ENCODE data around the gene CNTNAP5. TPM values are rescaled to one million over a fixed set of nuclear protein-coding genes. Genes with fewer than 3 reads are reported as not detected.

The CNTNAP5 gene
- total RNA-seq, 1 experiment from 2014 or later, result 0.78 TPM

DNA sequence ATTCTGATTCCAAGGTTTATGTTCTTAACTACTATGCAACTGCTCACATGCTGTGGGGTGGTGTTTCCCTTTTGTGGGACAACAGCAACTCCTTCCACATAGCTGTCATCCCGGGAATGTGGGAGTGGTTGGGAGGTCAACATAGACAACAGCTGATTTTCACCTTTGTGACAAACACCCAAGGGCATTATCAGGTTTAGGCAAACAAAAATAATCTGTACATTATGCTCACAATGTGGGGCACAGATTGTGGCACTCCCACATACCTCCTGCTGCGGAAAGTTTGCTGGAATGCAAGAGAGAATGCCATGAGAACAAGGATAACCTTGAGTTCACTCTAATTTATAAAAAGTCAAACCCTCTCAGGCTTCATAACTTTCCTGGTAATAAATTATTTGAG, 582.6 kb downstream of the CNTNAP5 start:
- no peak overlapping the region for H3K27ac ChIP-seq (ENCODE audit: low read length)
- no peaks in the 10 kb centered on the region for H3K79me2 ChIP-seq (ENCODE audit: low read length)
- H3K36me3 ChIP-seq (ENCODE audit: insufficient read depth, low read length), result no peaks in the 10 kb centered on the region
- 0 out of 2 replicates have a peak, but pooled peaks cover 2% of the 10 kb centered on the region for H3K27me3 ChIP-seq (ENCODE audit: low read length)
- no peaks in the 10 kb centered on the region for H4K20me1 ChIP-seq (ENCODE audit: insufficient read depth, low read depth, low read length)
- H3K4me2 ChIP-seq (ENCODE audit: low read depth, low read length, poor library complexity, severe bottlenecking), result no peak overlapping the region
- no peak overlapping the region for H3K9ac ChIP-seq (ENCODE audit: low read length)
- H3K4me1 ChIP-seq (ENCODE audit: low read length), result peaks cover 13% of the 10 kb centered on the region
- H3K4me3 ChIP-seq (ENCODE audit: low read length), result no peak overlapping the region
- no peaks in the 10 kb centered on the region for H3K9me3 ChIP-seq (ENCODE audit: low read length)
- no peaks in the 10 kb centered on the region for H3K9me2 ChIP-seq (replicated peaks; ENCODE audit: insufficient read depth, low read length)
- H2AFZ ChIP-seq (ENCODE audit: low read length), result no peak overlapping the region
- no peak for DNase-seq

DNA sequence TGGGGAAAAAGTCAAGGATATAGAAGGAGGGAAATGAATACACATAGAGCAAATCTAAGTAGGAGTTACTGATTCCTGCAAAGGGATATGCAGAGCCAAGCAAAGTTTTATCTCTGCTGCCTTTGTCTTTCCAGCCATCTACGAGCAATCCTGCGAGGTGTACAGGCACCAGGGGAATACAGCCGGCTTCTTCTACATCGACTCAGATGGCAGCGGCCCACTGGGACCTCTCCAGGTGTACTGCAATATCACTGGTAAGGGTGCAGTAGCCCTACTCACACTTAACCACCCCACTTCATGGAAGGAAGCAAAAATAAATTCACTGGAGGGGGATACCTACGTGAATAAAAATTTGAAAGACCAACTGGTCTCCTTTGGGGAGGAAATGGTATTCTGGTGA, 584.6 kb downstream of the CNTNAP5 start:
- H3K4me1 ChIP-seq (ENCODE audit: low read length), result peaks cover 10% of the 10 kb centered on the region
- no peak overlapping the region for H3K27ac ChIP-seq (ENCODE audit: low read length)

DNA sequence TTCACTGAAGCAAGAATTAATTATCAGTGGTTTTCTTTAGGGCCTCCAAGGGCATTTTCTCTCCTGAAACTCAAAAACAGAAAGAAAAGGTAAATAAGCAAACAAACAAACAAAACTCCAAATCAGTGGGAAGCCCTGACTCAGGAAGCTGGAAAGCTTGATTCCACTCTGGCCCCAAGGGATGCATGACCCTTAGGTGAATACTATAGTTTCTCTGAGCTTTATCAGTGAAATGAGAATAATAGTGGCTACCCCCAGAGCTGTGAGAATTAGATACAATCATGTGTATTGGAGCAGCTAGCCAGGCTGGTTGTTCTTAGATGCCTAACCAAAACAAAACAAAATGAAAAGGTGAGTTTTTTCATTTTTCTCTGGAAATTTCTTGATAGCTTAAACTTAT, 585.1 kb downstream of the CNTNAP5 start:
- H3K9me3 ChIP-seq (ENCODE audit: low read length), result no peaks in the 10 kb centered on the region
- no peak overlapping the region for H2AFZ ChIP-seq (ENCODE audit: low read length)
- H3K9ac ChIP-seq (ENCODE audit: low read length), result no peak overlapping the region
- no peak overlapping the region for H3K4me3 ChIP-seq (ENCODE audit: low read length)
- no peaks in the 10 kb centered on the region for H3K36me3 ChIP-seq (ENCODE audit: insufficient read depth, low read length)
- H3K27ac ChIP-seq (ENCODE audit: low read length), result no peak overlapping the region
- H4K20me1 ChIP-seq (ENCODE audit: insufficient read depth, low read depth, low read length), result no peaks in the 10 kb centered on the region
- no peaks in the 10 kb centered on the region for H3K9me2 ChIP-seq (replicated peaks; ENCODE audit: insufficient read depth, low read length)
- H3K27me3 ChIP-seq (ENCODE audit: low read length), result no peaks in the 10 kb centered on the region
- peaks cover 10% of the 10 kb centered on the region for H3K4me1 ChIP-seq (ENCODE audit: low read length)
- no peak overlapping the region for H3K4me2 ChIP-seq (ENCODE audit: low read depth, low read length, poor library complexity, severe bottlenecking)
- no peaks in the 10 kb centered on the region for H3K79me2 ChIP-seq (ENCODE audit: low read length)
- no peak for DNase-seq

More for the DNA sequence above, 584.6 kb downstream of the CNTNAP5 start:
- Histone ChIP-seq H3K27me3 (ENCODE audit: low read length) (no peaks in the 10 kb centered on the region), H3K4me2 (ENCODE audit: low read depth, low read length, poor library complexity, severe bottlenecking) (no peak overlapping the region), H3K79me2 (ENCODE audit: low read length) (no peaks in the 10 kb centered on the region), H4K20me1 (ENCODE audit: insufficient read depth, low read depth, low read length) (no peaks in the 10 kb centered on the region), H3K9ac (ENCODE audit: low read length) (no peak overlapping the region), H2AFZ (ENCODE audit: low read length) (no peak overlapping the region), H3K4me3 (ENCODE audit: low read length) (no peak overlapping the region), H3K36me3 (ENCODE audit: insufficient read depth, low read length) (no peaks in the 10 kb centered on the region), H3K9me3 (ENCODE audit: low read length) (no peaks in the 10 kb centered on the region), H3K9me2 (replicated peaks; ENCODE audit: insufficient read depth, low read length) (no peaks in the 10 kb centered on the region)
- no peak for DNase-seq

DNA sequence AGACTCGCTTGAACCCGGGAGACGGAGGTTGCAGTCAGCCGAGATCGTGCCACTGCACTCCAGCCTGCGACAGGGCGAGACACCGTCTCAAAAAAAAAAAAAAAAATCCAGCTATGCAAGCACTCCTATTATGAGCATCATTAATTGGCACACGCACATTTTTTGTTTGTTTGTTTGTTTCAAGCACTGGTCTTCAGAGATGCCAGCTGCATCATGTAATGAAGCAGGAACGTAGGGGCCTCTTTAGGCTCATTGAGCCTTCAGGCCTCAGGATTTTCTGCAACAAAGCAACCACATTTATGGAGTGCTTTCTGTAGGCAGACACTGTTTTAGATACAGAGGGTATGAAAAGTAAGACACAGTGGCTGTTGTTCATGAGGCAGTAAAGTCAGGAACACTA, 585.8 kb downstream of the CNTNAP5 start:
- Histone ChIP-seq H3K9me2 (replicated peaks; ENCODE audit: insufficient read depth, low read length) (no peaks in the 10 kb centered on the region), H2AFZ (ENCODE audit: low read length) (no peak overlapping the region), H3K4me2 (ENCODE audit: low read depth, low read length, poor library complexity, severe bottlenecking) (no peak overlapping the region), H3K4me3 (ENCODE audit: low read length) (no peak overlapping the region), H3K27ac (ENCODE audit: low read length) (no peak overlapping the region), H3K79me2 (ENCODE audit: low read length) (no peaks in the 10 kb centered on the region), H3K27me3 (ENCODE audit: low read length) (no peaks in the 10 kb centered on the region), H3K9ac (ENCODE audit: low read length) (no peak overlapping the region), H3K36me3 (ENCODE audit: insufficient read depth, low read length) (no peaks in the 10 kb centered on the region), H4K20me1 (ENCODE audit: insufficient read depth, low read depth, low read length) (no peaks in the 10 kb centered on the region), H3K9me3 (ENCODE audit: low read length) (no peaks in the 10 kb centered on the region), H3K4me1 (ENCODE audit: low read length) (peaks cover 10% of the 10 kb centered on the region)
- no peak for DNase-seq

DNA sequence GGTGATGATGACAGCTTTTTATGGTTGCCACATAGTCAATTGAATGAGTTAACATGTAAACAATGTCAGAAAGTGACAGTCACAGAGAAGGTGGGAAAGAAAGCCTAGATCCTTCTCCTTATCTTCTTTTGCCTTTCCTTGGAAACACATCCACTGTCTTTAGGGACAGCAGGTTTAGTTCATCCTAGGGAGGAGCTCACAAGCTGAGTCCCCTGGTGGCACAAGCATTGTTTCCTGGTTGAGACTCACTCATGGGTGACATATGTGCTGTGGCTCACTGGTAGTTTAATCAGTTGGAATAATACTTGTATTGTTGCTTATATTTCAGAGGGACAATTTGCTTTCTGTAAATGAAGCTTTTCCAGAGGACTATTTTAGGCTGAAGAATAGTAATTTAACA, 598.5 kb downstream of the CNTNAP5 start:
- DNase-seq, result no peak
- Histone ChIP-seq H3K36me3 (ENCODE audit: insufficient read depth, low read length) (no peaks in the 10 kb centered on the region), H3K4me2 (ENCODE audit: low read depth, low read length, poor library complexity, severe bottlenecking) (no peak overlapping the region), H3K9me2 (replicated peaks; ENCODE audit: insufficient read depth, low read length) (no peaks in the 10 kb centered on the region), H3K4me3 (ENCODE audit: low read length) (no peak overlapping the region), H3K9ac (ENCODE audit: low read length) (no peak overlapping the region), H2AFZ (ENCODE audit: low read length) (no peak overlapping the region), H3K79me2 (ENCODE audit: low read length) (no peaks in the 10 kb centered on the region), H3K27me3 (ENCODE audit: low read length) (no peaks in the 10 kb centered on the region), H3K4me1 (ENCODE audit: low read length) (no peaks in the 10 kb centered on the region), H4K20me1 (ENCODE audit: insufficient read depth, low read depth, low read length) (no peaks in the 10 kb centered on the region), H3K9me3 (ENCODE audit: low read length) (no peaks in the 10 kb centered on the region), H3K27ac (ENCODE audit: low read length) (no peak overlapping the region)

DNA sequence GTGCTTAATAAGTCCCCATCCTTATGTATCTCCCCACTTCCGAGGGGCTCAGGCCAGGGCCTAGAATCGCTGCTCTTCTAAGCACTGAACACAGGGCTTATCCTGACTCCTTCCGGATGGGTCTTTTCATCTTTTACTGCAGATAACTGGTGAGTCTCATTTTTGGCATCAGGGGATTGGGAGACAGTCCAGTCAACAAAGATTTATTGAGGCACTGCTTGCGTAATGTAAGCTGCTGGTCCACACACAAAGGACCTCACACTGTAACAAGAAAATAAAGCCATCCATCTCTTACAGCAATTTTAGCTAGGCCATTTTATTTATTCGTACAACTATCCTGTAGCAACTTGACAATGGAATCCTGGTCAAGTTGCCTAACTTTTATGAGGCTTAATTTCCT, 600.5 kb downstream of the CNTNAP5 start:
- Histone ChIP-seq H3K36me3 (ENCODE audit: insufficient read depth, low read length) (no peaks in the 10 kb centered on the region), H3K79me2 (ENCODE audit: low read length) (no peaks in the 10 kb centered on the region), H2AFZ (ENCODE audit: low read length) (no peak overlapping the region), H3K27ac (ENCODE audit: low read length) (no peak overlapping the region), H3K27me3 (ENCODE audit: low read length) (no peaks in the 10 kb centered on the region), H3K9ac (ENCODE audit: low read length) (no peak overlapping the region), H3K4me3 (ENCODE audit: low read length) (no peak overlapping the region), H3K9me2 (replicated peaks; ENCODE audit: insufficient read depth, low read length) (no peaks in the 10 kb centered on the region), H3K9me3 (ENCODE audit: low read length) (no peaks in the 10 kb centered on the region), H4K20me1 (ENCODE audit: insufficient read depth, low read depth, low read length) (no peaks in the 10 kb centered on the region), H3K4me1 (ENCODE audit: low read length) (no peaks in the 10 kb centered on the region), H3K4me2 (ENCODE audit: low read depth, low read length, poor library complexity, severe bottlenecking) (no peak overlapping the region)
- no peak for DNase-seq

DNA sequence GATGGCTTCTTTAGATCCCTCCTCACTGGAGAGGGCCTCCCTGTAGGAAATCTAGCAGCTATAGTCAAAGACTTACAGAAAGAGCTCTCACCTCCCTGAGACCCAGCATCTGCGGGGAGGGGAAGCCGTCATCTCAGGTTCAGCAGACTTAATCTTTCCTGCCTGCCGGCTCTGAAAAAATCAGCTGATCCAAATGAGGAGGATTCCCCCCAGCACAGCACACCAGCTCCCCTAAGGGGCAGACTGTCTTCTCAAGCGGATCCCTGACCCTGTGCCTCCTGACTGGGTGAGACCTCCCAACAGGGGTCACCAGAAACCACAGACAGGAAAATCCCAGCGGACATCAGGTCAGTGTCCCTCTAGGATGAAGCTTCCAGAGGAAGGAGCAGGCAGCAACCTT, 601.9 kb downstream of the CNTNAP5 start:
- no peaks in the 10 kb centered on the region for H3K9me3 ChIP-seq (ENCODE audit: low read length)
- no peaks in the 10 kb centered on the region for H3K27me3 ChIP-seq (ENCODE audit: low read length)
- no peak overlapping the region for H3K4me3 ChIP-seq (ENCODE audit: low read length)
- H3K79me2 ChIP-seq (ENCODE audit: low read length), result no peaks in the 10 kb centered on the region
- no peaks in the 10 kb centered on the region for H3K36me3 ChIP-seq (ENCODE audit: insufficient read depth, low read length)
- no peaks in the 10 kb centered on the region for H3K4me1 ChIP-seq (ENCODE audit: low read length)
- H2AFZ ChIP-seq (ENCODE audit: low read length), result no peak overlapping the region
- no peak for DNase-seq
- H3K9me2 ChIP-seq (replicated peaks; ENCODE audit: insufficient read depth, low read length), result no peaks in the 10 kb centered on the region
- no peaks in the 10 kb centered on the region for H4K20me1 ChIP-seq (ENCODE audit: insufficient read depth, low read depth, low read length)
- H3K27ac ChIP-seq (ENCODE audit: low read length), result no peak overlapping the region
- H3K4me2 ChIP-seq (ENCODE audit: low read depth, low read length, poor library complexity, severe bottlenecking), result no peak overlapping the region
- no peak overlapping the region for H3K9ac ChIP-seq (ENCODE audit: low read length)

DNA sequence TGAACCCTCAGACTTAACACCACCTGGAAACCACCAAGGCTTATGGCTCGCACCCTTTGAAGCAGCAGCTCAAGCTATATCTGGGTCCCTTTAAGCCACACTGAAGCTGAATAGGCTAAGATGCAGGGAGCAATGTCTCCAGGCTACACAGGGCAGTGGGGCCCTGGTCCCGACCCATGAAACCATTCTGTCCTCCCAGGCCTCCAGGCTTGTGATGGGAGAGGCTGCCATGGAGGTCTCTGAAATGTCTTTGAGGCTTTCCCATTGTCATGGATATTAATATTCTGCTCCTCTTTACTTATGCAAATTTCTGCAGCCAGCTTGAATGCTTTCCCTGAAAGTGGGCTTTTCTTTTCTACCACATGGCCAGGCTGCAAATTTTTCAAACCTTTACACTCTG, 608.7 kb downstream of the CNTNAP5 start:
- Histone ChIP-seq H2AFZ (ENCODE audit: low read length) (no peak overlapping the region), H3K9ac (ENCODE audit: low read length) (no peak overlapping the region), H3K79me2 (ENCODE audit: low read length) (no peaks in the 10 kb centered on the region), H3K4me2 (ENCODE audit: low read depth, low read length, poor library complexity, severe bottlenecking) (no peak overlapping the region), H4K20me1 (ENCODE audit: insufficient read depth, low read depth, low read length) (no peaks in the 10 kb centered on the region), H3K9me3 (ENCODE audit: low read length) (no peaks in the 10 kb centered on the region), H3K27ac (ENCODE audit: low read length) (no peak overlapping the region), H3K27me3 (ENCODE audit: low read length) (no peaks in the 10 kb centered on the region), H3K9me2 (replicated peaks; ENCODE audit: insufficient read depth, low read length) (no peaks in the 10 kb centered on the region), H3K4me3 (ENCODE audit: low read length) (no peak overlapping the region), H3K4me1 (ENCODE audit: low read length) (no peaks in the 10 kb centered on the region), H3K36me3 (ENCODE audit: insufficient read depth, low read length) (no peaks in the 10 kb centered on the region)
- no peak for DNase-seq

DNA sequence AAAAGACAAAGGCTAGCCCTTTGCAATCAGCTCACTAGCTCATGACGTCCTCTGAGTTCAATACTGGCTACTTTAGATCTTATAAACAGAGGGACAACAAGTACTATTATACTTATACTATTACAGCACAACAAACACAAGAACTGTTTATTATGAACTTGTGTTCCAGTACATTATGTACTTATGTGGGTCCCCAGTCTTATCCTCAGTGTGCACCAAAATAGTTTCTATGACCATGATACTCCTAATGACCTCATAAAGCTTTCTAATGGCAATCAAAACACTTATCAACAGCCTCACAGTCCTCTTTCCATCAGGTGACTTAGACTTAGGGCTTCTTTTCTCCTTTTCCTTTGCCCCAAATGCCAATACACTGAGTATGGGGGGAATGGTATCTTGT, 614.4 kb downstream of the CNTNAP5 start:
- H3K9me3 ChIP-seq (ENCODE audit: low read length), result no peaks in the 10 kb centered on the region
- no peak overlapping the region for H3K27ac ChIP-seq (ENCODE audit: low read length)
- H3K4me1 ChIP-seq (ENCODE audit: low read length), result no peaks in the 10 kb centered on the region
- no peak overlapping the region for H2AFZ ChIP-seq (ENCODE audit: low read length)
- no peaks in the 10 kb centered on the region for H3K27me3 ChIP-seq (ENCODE audit: low read length)
- H3K4me2 ChIP-seq (ENCODE audit: low read depth, low read length, poor library complexity, severe bottlenecking), result no peak overlapping the region
- no peak overlapping the region for H3K9ac ChIP-seq (ENCODE audit: low read length)
- no peaks in the 10 kb centered on the region for H4K20me1 ChIP-seq (ENCODE audit: insufficient read depth, low read depth, low read length)
- DNase-seq, result no peak
- no peak overlapping the region for H3K4me3 ChIP-seq (ENCODE audit: low read length)
- no peaks in the 10 kb centered on the region for H3K79me2 ChIP-seq (ENCODE audit: low read length)
- H3K9me2 ChIP-seq (replicated peaks; ENCODE audit: insufficient read depth, low read length), result no peaks in the 10 kb centered on the region
- H3K36me3 ChIP-seq (ENCODE audit: insufficient read depth, low read length), result no peaks in the 10 kb centered on the region
